Stimulated activated CD4-positive, alpha-beta T cell treated with anti-CD3 and anti-CD28 coated beads, Interleukin-15, amount 100 ng/mL, for 1 hour (primary cell): ENCODE results near the gene KCNJ3.
"Not testable (repeated sequence)": the region's sequence is repeated elsewhere in the genome, so short reads cannot be mapped to it uniquely, and the experiment has no call there.

Experiments
- DNase-seq, 2 donors: peaks; one replicate each; pipeline ENCODE4 v3.0.0-alpha.2; 2020; ENCODE audit warnings: low read depth in 1 of 2, low spot score in 1 of 2

The KCNJ3 gene

GRCh38 chr2:154837035-154837434 lies 138.5 kb downstream of the KCNJ3 start:
- no peak for DNase-seq

GRCh38 chr2:154844513-154844912 lies 146.0 kb downstream of the KCNJ3 start:
- DNase-seq: no peak

- DNase-seq: no peak
Measured at GRCh38 chr2:154846842-154847241, 148.3 kb downstream of the KCNJ3 start.

- no peak for DNase-seq
Measured at GRCh38 chr2:154849482-154849881, 151.0 kb downstream of the KCNJ3 start.

- DNase-seq: no peak
Measured at GRCh38 chr2:154850532-154850931, 152.0 kb downstream of the KCNJ3 start.

GRCh38 chr2:154855138-154855537 lies 156.6 kb downstream of the KCNJ3 start:
- DNase-seq: no peak

- DNase-seq: not testable (repeated sequence)
Measured at GRCh38 chr2:154867151-154867550, 168.7 kb downstream of the KCNJ3 start.

- no peak for DNase-seq
Measured at GRCh38 chr2:154875999-154876398, 177.5 kb downstream of the KCNJ3 start.

- DNase-seq: no peak
Measured at GRCh38 chr2:154882725-154883124, 184.2 kb downstream of the KCNJ3 start.

GRCh38 chr2:154886316-154886715 lies 187.8 kb downstream of the KCNJ3 start:
- no peak for DNase-seq

GRCh38 chr2:154898269-154898668 lies 199.8 kb downstream of the KCNJ3 start:
- DNase-seq: no peak

GRCh38 chr2:154901063-154901462 lies 202.6 kb downstream of the KCNJ3 start:
- no peak for DNase-seq
